H9 (cell line): ENCODE results near the gene PKMYT1. TPM values are rescaled to one million over a fixed set of nuclear protein-coding genes. Genes with fewer than 3 reads are reported as not detected.

Source experiments
- DNase-seq: peaks from one replicate; pipeline ENCODE4 v3.0.0-alpha.2; 2017
- H2AFZ ChIP-seq: one replicate; pipeline ENCODE4 v1.6.1; 2013; ENCODE audit warnings: mild to moderate bottlenecking, low read length, control low read depth, moderate library complexity
- H2AK5ac ChIP-seq: 2 replicates; pipeline ENCODE4 v1.6.1; 2013; ENCODE audit warnings: low read length, control low read depth, mixed read lengths; ENCODE audit not compliant: insufficient read length
- H2BK120ac ChIP-seq: one replicate; pipeline ENCODE4 v1.6.1; 2013; ENCODE audit warnings: low read depth, mild to moderate bottlenecking, low read length, control low read depth, inconsistent platforms; ENCODE audit not compliant: poor library complexity, severe bottlenecking
- H2BK12ac ChIP-seq: 2 replicates; pipeline ENCODE4 v1.6.1; 2013; ENCODE audit warnings: low read length, control low read depth, mixed read lengths, low read depth; ENCODE audit not compliant: insufficient read length
- H2BK15ac ChIP-seq: 2 replicates; pipeline ENCODE4 v1.6.1; 2013; ENCODE audit warnings: low read depth, low read length, control low read depth
- H2BK20ac ChIP-seq: one replicate; pipeline ENCODE4 v1.6.1; 2013; ENCODE audit warnings: low read depth, mild to moderate bottlenecking, low read length, control low read depth, inconsistent platforms; ENCODE audit not compliant: poor library complexity, severe bottlenecking
- H2BK5ac ChIP-seq: 2 replicates; pipeline ENCODE4 v1.6.1; 2013; ENCODE audit warnings: low read length, control low read depth, mixed read lengths; ENCODE audit not compliant: insufficient read length
- H3K14ac ChIP-seq: 2 replicates; pipeline ENCODE4 v1.6.1; 2013; ENCODE audit warnings: low read length, control low read depth; ENCODE audit not compliant: insufficient read depth
- H3K18ac ChIP-seq: 2 replicates; pipeline ENCODE4 v1.6.1; 2013; ENCODE audit warnings: low read depth, mild to moderate bottlenecking, mixed read lengths, low read length, control low read depth; ENCODE audit not compliant: insufficient read length
- H3K23ac ChIP-seq: 2 replicates; pipeline ENCODE4 v1.6.1; 2013; ENCODE audit warnings: low read length, control low read depth, mixed read lengths, low read depth; ENCODE audit not compliant: insufficient read length
- H3K23me2 ChIP-seq: 2 replicates; pipeline ENCODE4 v1.6.1; 2013; ENCODE audit warnings: low read depth, mild to moderate bottlenecking, mixed read lengths, low read length, control low read depth; ENCODE audit not compliant: insufficient read length, poor library complexity, severe bottlenecking
- H3K27ac ChIP-seq: 2 replicates; pipeline ENCODE4 v1.5.1; 2013; ENCODE audit warnings: low read length, control low read depth, mixed read lengths, low read depth; ENCODE audit not compliant: insufficient read length
- H3K27me3 ChIP-seq: 2 replicates; pipeline ENCODE4 v1.6.1; 2013; ENCODE audit warnings: low read length, control low read depth, inconsistent platforms; ENCODE audit not compliant: insufficient read depth
- H3K4ac ChIP-seq: 2 replicates; pipeline ENCODE4 v1.6.1; 2013; ENCODE audit warnings: low read depth, mild to moderate bottlenecking, control low read depth, inconsistent platforms, low read length, moderate library complexity
- H3K4me1 ChIP-seq: 2 replicates; pipeline ENCODE4 v1.6.1; 2013; ENCODE audit warnings: low read length, control low read depth, inconsistent platforms; ENCODE audit not compliant: insufficient read depth
- H3K4me2 ChIP-seq: 2 replicates; pipeline ENCODE4 v1.6.1; 2013; ENCODE audit warnings: low read length, control low read depth, mixed read lengths; ENCODE audit not compliant: insufficient read length, insufficient read depth
- H3K56ac ChIP-seq: 2 replicates; pipeline ENCODE4 v1.6.1; 2013; ENCODE audit warnings: low read depth, mild to moderate bottlenecking, mixed read lengths, low read length, control low read depth; ENCODE audit not compliant: insufficient read length
- H3K79me1 ChIP-seq: 2 replicates; pipeline ENCODE4 v1.6.1; 2013; ENCODE audit warnings: low read depth, mild to moderate bottlenecking, moderate library complexity, low read length, control low read depth, inconsistent platforms; ENCODE audit not compliant: insufficient read depth, poor library complexity, severe bottlenecking
- H3K79me2 ChIP-seq: 2 replicates; pipeline ENCODE4 v1.6.1; 2013; ENCODE audit warnings: low read length, control low read depth, inconsistent platforms; ENCODE audit not compliant: insufficient read depth
- H3K9ac ChIP-seq: 2 replicates; pipeline ENCODE4 v1.6.1; 2013; ENCODE audit warnings: low read length, control low read depth, mixed read lengths; ENCODE audit not compliant: insufficient read length; ENCODE audit errors: extremely low read depth
- H3K9me3 ChIP-seq: one replicate; pipeline ENCODE4 v1.6.1; 2013; ENCODE audit warnings: low read depth, low read length, inconsistent platforms; ENCODE audit not compliant: control insufficient read depth
- H3T11ph ChIP-seq: one replicate; pipeline ENCODE4 v1.6.1; 2013; ENCODE audit warnings: mild to moderate bottlenecking, low read length, control low read depth, inconsistent platforms
- H4K20me1 ChIP-seq: one replicate; pipeline ENCODE4 v1.6.1; 2013; ENCODE audit not compliant: control insufficient read depth, insufficient read length, insufficient read depth
- H4K5ac ChIP-seq: 2 replicates; pipeline ENCODE4 v1.6.1; 2013; ENCODE audit warnings: low read depth, mild to moderate bottlenecking, mixed read lengths, low read length, control low read depth; ENCODE audit not compliant: insufficient read length
- H4K8ac ChIP-seq: replicated peaks from 2 replicates; pipeline ENCODE4 v1.6.1; 2013; ENCODE audit warnings: low read length, control low read depth, mixed read lengths, low read depth; ENCODE audit not compliant: insufficient read length
- H4K91ac ChIP-seq: 2 replicates; pipeline ENCODE4 v1.6.1; 2013; ENCODE audit warnings: low read depth, mild to moderate bottlenecking, moderate library complexity, mixed read lengths, low read length, control low read depth; ENCODE audit not compliant: insufficient read length
- H3K27ac Mint-ChIP-seq, 3 experiments: 2 replicates in 2 of 3; 3 replicates in 1 of 3; pipeline ENCODE4 v1.8.0; 2020 to 2021; ENCODE audit warnings: mixed read lengths in 3 of 3, mild to moderate bottlenecking in 1 of 3, moderate library complexity in 1 of 3
- H3K27me3 Mint-ChIP-seq: 2 replicates; pipeline ENCODE4 v1.8.0; 2021; ENCODE audit warnings: low read depth, mild to moderate bottlenecking, moderate library complexity, mixed read lengths
- H3K36me3 Mint-ChIP-seq, 3 experiments: 2 replicates in 2 of 3; 3 replicates in 1 of 3; pipeline ENCODE4 v1.8.0; 2020 to 2021; ENCODE audit warnings: low read depth in 3 of 3, mixed read lengths in 3 of 3; ENCODE audit not compliant: insufficient read depth in 1 of 3
- H3K4me1 Mint-ChIP-seq, 2 experiments: 2 replicates each; pipeline ENCODE4 v1.8.0; 2020; ENCODE audit warnings: mixed read lengths in 2 of 2
- H3K4me3 Mint-ChIP-seq, 2 experiments: 2 replicates in 1 of 2; 3 replicates in 1 of 2; pipeline ENCODE4 v1.8.0; 2020 to 2021; ENCODE audit warnings: mild to moderate bottlenecking in 2 of 2, mixed read lengths in 2 of 2, moderate library complexity in 1 of 2
- H3K9me3 Mint-ChIP-seq, 2 experiments: 2 replicates in 1 of 2; 3 replicates in 1 of 2; pipeline ENCODE4 v1.8.0; 2020; ENCODE audit warnings: mild to moderate bottlenecking in 2 of 2, mixed read lengths in 2 of 2, moderate library complexity in 1 of 2
- WGBS: extraction: QIAGEN DNeasy Blood & Tissue Kit; methylation state at CpG from one replicate; pipeline ENCODE4 v1.1.7; 2013; ENCODE audit warnings: missing lambda C conversion rate, low lambda C conversion rate, mixed read lengths; ENCODE audit not compliant: insufficient read length; ENCODE audit errors: extremely low coverage; 5-methylcytosine and 5-hydroxymethylcytosine counted together
- total RNA-seq: library from RNA; stranded (reverse); gene quantifications from 2 replicates; pipeline ENCODE4 v1.2.1, GENCODE V29; 2021
- TF ChIP-seq, protein P1 (sequence below): fragments of 200-600 bp; sonication (generic); conservative IDR thresholded peaks from 3 replicates; pipeline ENCODE4 v1.8.0; 2021; ENCODE audit warnings: antibody characterized with exemption, mild to moderate bottlenecking

PKMYT1 gene
- total RNA-seq, 1 experiment from 2014 or later = 114 TPM

DNA sequence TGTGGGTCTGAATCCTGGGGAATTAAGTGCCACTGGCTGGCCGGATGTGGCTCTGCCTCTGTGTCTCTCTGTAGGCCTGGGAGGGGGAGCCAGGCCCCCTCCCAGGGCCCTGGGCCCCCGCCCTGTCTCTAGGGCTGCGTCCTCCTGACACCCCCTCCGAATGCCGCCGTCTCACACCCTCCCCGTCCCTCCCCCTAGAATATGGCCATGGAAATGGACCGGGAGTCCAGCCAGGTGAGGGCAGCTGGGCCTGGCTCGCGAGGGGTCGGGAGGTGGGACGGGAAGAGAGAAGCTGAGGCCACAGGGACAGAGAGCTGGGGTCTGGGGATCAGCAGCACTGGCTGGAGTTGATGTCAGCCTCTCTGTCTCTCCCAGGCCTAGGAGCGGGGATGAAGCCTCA is 16.1 kb upstream of the PKMYT1 start:
- DNase-seq = no peak
- Histone ChIP-seq H3K27me3 (no peaks in the 10 kb centered on the region), H3K4me1 (no peaks in the 10 kb centered on the region), H2BK120ac (no peak overlapping the region), H4K5ac (no peak overlapping the region), H3K23me2 (no peaks in the 10 kb centered on the region), H2BK5ac (no peak overlapping the region), H4K91ac (no peak overlapping the region), H3K79me1 (no peaks in the 10 kb centered on the region), H4K8ac (no peak overlapping the region), H3K9me3 (no peaks in the 10 kb centered on the region), H3K79me2 (no peaks in the 10 kb centered on the region), H3K4ac (no peak overlapping the region), H3T11ph (no peak overlapping the region), H4K20me1 (peaks cover 2% of the 10 kb centered on the region), H2BK12ac (no peak overlapping the region), H3K4me2 (no peak overlapping the region), H3K9ac (no peak overlapping the region), H2BK20ac (no peak overlapping the region), H3K18ac (no peak overlapping the region), H2AFZ (no peak overlapping the region), H2BK15ac (no peak overlapping the region), H3K27ac (no peak overlapping the region), H3K14ac (no peak overlapping the region), H3K23ac (no peak overlapping the region), H3K56ac (no peak overlapping the region), H2AK5ac (no peak overlapping the region)
- no peaks in the 10 kb centered on the region; a peak in 1 of 7 replicates for H3K36me3 Mint-ChIP-seq
- H3K4me1 Mint-ChIP-seq = peaks cover 3 to 41% of the 10 kb centered on the region in 2 experiments; a peak in 3 of 4 replicates
- no peak overlapping the region for H3K4me3 Mint-ChIP-seq
- H3K9me3 Mint-ChIP-seq = no peaks in the 10 kb centered on the region
- no peak overlapping the region; a peak in 1 of 7 replicates for H3K27ac Mint-ChIP-seq
- WGBS = no CpG with 5 or more reads among the region's 13 CpGs
- TF ChIP-seq, protein P1, sequence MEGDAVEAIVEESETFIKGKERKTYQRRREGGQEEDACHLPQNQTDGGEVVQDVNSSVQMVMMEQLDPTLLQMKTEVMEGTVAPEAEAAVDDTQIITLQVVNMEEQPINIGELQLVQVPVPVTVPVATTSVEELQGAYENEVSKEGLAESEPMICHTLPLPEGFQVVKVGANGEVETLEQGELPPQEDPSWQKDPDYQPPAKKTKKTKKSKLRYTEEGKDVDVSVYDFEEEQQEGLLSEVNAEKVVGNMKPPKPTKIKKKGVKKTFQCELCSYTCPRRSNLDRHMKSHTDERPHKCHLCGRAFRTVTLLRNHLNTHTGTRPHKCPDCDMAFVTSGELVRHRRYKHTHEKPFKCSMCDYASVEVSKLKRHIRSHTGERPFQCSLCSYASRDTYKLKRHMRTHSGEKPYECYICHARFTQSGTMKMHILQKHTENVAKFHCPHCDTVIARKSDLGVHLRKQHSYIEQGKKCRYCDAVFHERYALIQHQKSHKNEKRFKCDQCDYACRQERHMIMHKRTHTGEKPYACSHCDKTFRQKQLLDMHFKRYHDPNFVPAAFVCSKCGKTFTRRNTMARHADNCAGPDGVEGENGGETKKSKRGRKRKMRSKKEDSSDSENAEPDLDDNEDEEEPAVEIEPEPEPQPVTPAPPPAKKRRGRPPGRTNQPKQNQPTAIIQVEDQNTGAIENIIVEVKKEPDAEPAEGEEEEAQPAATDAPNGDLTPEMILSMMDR = no peak
- no peaks in the 10 kb centered on the region; the same call in 1 of the 2 replicates for H3K27me3 Mint-ChIP-seq
